Activated gamma-delta T cell treated with anti-CD3 and anti-CD28 coated beads, Interleukin-2, amount 50 U/mL, for 16 hours (primary cell): ENCODE results near the gene LPCAT1.
"Not testable (repeated sequence)": the region's sequence is repeated elsewhere in the genome, so short reads cannot be mapped to it uniquely, and the experiment has no call there.

ENCODE experiments used
- DNase-seq: peaks from one replicate; pipeline ENCODE4 v3.0.0-alpha.2; 2020; ENCODE audit warnings: low read depth

LPCAT1 gene

GRCh38 chr5:1541702-1542400 lies 18.1 kb upstream of the LPCAT1 start:
- DNase-seq: no peak

GRCh38 chr5:1540831-1541701 lies 17.3 kb upstream of the LPCAT1 start:
- no peak for DNase-seq

GRCh38 chr5:1540166-1540565 lies 16.4 kb upstream of the LPCAT1 start:
- no peak for DNase-seq

DNA sequence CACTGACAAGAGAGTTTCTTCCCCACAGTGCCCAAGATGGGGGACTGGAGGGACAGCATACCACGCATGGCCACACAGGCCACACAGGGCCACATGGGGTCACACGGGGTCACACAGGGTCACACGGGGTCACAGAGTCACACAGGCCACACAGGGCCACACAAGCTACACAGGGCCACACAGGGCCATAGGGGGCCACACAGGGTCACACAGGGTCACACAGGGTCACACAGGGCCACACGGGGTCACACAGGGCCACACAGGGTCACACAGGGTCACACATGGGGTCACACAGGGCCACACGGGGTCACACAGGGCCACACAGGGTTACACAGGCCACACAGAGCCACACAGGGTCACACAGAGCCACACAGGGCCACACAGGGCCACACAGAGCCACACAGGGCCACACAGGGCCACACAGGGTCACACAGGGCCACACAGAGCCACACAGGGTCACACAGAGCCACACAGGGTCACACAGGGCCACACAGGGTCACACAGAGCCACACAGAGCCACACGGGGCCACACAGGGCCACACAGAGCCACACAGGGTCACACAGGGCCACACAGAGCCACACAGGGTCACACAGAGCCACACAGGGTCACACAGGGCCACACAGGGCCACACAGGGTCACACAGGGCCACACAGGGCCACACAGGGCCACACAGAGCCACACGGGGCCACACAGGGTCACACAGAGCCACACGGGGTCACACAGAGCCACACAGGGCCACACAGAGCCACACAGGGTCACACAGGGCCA lies 15.8 kb upstream of the LPCAT1 start:
- DNase-seq: not testable (repeated sequence)

GRCh38 chr5:1538741-1539392 lies 15.1 kb upstream of the LPCAT1 start:
- no peak for DNase-seq

DNA sequence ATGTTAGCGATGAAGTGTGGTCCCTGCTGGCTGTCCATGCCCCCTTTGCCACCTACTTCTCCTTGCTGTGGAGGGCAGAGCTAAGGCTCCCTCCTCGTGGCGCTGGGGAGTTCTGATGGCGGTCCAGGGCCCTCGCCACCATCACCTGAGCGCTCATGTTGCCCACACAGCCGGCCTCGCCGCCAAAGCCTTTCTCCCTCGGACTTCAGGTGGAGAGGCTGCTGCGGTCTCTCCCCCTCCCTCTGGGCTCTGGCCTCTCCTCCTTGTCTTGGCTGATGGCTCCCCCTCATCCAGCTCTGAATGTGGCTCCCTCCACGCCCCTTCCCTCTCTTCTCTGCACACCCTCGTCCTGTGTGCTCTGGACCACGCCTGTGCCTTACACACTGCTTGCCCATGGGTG lies 14.5 kb upstream of the LPCAT1 start:
- no peak for DNase-seq

- DNase-seq: no peak
Measured at GRCh38 chr5:1537603-1538154, 13.9 kb upstream of the LPCAT1 start.

DNA sequence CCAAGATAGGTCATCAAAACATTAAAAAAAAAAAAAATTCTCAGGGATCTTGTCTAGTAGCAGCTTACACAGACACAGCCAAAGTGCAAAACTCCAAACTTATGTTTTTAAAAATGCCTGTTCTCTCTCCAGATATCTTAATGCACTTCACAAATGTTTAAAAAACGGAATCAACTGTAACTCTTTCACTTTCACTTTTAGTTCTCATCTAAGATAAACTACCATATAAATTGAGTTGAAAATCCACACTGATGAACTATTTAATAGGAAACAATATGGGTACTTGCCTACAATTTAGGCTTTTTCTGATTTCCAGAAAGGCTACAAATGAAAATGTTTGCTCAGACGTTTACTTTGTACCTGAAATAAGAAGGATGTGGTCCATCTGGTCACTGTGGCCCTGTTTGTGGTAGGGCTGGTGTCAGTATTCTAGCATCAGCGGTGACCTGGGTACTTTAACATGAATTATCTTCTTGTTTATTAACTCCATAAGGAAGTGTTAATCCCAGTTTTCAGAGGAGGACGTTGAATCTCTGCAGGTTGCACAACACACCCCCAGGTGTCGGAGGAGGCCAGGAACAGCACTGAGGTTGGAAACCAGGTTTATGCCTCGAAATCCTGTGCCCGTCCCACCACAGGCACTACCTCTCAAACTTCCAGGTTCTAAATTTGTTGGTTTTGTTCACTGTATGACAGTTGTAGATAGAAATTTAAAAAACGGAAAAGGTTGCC lies 13.3 kb upstream of the LPCAT1 start:
- DNase-seq: no peak

- DNase-seq: peak; percentile 54
Measured at GRCh38 chr5:1536322-1536845, 12.6 kb upstream of the LPCAT1 start.

DNA sequence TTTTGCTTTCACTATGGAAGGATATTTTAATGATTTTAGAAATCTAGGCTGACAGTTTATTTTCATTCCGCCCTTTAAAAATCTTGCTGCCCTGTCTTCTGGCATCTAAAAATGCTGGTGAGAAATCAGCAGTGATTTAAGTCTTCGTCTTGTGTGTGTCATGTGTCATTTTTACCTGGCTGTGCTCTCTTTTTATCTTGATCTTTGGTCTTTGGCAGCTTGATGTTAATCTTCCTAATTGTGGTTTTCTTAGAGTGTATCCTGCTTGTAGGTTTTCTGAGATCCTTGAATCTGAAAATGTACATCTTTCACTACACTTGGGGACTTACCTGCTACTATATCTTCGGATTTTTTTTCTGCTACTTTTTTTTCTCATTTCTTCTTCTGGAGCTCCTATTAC lies 11.9 kb upstream of the LPCAT1 start:
- DNase-seq: no peak

- DNase-seq: no peak
Measured at GRCh38 chr5:1532384-1532783, 8.6 kb upstream of the LPCAT1 start.

- DNase-seq: no peak
Measured at GRCh38 chr5:1529498-1529897, 5.7 kb upstream of the LPCAT1 start.

DNA sequence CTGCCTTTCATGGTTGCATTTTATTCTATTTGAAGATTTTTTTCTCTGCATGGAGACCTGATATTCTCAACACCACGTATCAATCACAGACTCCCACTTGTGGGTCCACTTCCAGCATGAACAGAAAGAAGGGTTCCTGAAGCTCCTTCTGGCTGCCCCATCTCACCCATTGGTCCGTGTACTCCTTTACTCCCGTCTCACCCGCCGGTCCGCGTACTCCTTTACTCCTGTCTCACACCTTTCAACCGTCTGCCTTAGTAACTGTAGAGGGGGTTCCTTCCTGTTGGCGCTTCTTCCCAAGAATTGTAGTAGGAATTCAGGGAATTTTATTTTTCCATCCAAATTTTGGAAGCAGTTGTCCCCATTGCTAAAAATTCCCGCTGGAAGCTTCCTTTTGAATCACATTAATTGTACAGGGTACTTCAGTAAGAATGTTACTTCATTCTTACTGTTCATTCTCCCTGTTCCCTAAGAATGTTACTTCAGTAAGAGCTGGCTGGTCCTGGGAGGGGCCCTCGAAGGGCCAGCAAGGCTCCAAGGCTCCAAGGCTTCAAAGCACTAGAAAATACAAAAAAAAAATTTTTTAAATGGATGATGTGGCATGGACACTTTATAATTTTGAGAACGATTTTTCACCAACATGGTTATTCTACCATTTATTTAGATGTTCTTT lies 3.9 kb upstream of the LPCAT1 start:
- DNase-seq: no peak

DNA sequence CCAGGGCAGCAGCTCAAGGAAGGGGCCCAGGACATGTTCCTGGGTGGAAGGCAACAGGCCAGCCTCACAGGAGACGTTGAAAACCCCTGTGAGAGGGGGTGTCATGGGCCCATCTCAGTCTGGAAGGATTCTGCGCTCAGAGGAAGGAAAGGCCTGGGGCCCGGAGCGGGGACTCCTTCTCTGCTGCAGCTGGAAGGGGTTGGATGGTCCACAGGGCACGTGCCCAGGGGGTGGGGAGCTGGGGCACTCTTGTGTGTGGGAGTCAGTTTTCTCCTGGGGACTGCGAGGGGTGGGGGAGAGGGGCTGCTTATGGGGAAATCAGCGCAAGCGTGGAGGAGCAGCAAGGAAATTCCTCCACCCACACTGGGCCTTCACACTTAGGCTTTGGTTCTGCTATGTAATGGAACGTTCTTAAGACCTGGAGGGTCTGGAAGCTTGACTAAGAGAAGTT lies 2.9 kb upstream of the LPCAT1 start:
- no peak for DNase-seq

- no peak for DNase-seq
Measured at GRCh38 chr5:1526190-1526631, 2.5 kb upstream of the LPCAT1 start.

DNA sequence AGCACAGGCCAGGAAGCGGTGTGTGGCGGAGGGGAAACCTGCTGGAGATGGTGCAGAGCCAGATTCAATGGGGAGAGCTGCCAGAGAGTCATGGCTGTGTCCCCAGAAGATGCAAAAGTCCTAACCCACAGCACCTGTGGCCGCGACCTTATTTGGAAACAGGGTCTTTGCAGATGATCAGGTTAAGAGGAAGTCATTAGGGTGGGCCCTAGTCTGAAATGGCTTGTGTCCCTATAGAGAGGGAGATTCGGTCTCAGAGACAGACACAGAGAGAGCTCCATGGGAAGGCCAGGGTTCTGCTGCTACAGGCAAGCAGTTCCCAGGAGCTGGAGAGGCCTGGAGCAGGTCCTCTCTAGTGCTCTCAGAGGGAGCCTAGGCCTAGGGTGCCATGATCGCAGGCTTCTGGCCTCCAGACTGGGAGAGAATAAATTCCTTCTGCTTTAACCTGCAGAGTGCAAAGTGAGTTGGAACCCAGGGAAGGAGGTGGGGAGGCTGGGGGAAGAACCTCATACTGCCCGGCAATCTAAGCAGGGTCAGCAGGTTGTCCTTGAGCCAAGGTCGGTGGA lies 1.9 kb upstream of the LPCAT1 start:
- no peak for DNase-seq

- DNase-seq: no peak
Measured at GRCh38 chr5:1524799-1525623, 1.3 kb upstream of the LPCAT1 start.

DNA sequence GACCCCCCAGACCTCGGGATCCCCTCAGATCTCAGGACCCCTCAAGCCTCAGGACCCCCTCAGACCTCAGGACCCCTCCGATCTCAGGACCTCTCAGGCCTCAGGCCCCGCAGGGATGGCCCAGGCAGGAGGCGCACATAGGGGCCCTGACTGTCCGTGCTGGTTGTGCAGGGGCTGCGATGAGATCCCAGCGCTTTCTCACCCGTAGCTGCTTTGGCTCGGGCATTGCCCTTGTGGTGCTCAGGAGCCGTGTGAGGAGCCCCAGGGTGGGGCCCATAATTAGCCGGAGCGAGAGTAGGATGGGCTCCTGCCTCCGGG lies 680 bp upstream of the LPCAT1 start:
- no peak for DNase-seq

DNA sequence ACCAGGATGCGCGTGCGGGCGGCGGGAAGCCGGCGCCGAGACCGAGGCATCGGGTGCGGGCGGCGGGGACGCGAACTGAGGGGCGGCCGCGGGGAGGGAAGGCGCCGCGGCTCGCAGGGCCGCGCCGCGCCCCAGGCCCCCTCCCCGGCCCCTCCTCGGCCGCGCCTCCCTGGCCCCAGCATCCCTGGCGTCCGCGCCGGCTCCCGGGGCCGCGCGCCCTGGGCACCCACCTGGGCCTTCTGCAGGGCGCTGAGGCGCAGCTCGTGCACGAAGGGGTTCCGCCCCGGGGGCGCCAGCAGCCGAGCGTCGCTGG lies 324 bp downstream of the LPCAT1 start:
- no peak for DNase-seq
